ENCODE results near the gene NTN4.

The NTN4 gene

GRCh38 chr12:95637471-95638155 lies 153.0 kb downstream of the NTN4 start:
- TF ChIP-seq, protein P1, sequence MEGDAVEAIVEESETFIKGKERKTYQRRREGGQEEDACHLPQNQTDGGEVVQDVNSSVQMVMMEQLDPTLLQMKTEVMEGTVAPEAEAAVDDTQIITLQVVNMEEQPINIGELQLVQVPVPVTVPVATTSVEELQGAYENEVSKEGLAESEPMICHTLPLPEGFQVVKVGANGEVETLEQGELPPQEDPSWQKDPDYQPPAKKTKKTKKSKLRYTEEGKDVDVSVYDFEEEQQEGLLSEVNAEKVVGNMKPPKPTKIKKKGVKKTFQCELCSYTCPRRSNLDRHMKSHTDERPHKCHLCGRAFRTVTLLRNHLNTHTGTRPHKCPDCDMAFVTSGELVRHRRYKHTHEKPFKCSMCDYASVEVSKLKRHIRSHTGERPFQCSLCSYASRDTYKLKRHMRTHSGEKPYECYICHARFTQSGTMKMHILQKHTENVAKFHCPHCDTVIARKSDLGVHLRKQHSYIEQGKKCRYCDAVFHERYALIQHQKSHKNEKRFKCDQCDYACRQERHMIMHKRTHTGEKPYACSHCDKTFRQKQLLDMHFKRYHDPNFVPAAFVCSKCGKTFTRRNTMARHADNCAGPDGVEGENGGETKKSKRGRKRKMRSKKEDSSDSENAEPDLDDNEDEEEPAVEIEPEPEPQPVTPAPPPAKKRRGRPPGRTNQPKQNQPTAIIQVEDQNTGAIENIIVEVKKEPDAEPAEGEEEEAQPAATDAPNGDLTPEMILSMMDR (conservative IDR thresholded peaks at IDR 0.05): no peak
- no peak overlapping the region for H3K27ac ChIP-seq

DNA sequence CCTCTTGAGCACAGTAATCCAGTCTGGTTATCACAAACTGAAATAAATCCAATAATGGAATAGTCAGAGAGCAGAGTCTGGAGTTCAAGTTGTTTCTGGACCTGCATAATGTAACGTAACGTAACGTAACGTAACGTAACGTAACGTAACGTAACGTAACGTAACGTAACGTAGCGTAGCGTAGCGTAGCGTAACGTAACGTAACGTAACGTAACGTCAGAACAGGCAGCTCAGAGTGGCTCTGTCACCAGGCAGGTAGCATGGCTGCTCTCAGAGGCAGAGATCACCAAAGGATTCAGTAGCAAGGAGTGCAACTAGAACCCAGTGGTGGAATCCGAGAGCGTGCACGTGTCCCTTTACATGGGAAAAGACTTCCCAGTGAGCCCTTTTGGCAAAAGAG lies 153.6 kb downstream of the NTN4 start:
- no peak overlapping the region for H3K27ac ChIP-seq
- TF ChIP-seq, protein P1 (conservative IDR thresholded peaks at IDR 0.05): no peak

- TF ChIP-seq, protein P1 (conservative IDR thresholded peaks at IDR 0.05): no peak
- H3K27ac ChIP-seq: peak overlapping the region; percentile 84
Measured at GRCh38 chr12:95634622-95635621, 155.6 kb downstream of the NTN4 start.

DNA sequence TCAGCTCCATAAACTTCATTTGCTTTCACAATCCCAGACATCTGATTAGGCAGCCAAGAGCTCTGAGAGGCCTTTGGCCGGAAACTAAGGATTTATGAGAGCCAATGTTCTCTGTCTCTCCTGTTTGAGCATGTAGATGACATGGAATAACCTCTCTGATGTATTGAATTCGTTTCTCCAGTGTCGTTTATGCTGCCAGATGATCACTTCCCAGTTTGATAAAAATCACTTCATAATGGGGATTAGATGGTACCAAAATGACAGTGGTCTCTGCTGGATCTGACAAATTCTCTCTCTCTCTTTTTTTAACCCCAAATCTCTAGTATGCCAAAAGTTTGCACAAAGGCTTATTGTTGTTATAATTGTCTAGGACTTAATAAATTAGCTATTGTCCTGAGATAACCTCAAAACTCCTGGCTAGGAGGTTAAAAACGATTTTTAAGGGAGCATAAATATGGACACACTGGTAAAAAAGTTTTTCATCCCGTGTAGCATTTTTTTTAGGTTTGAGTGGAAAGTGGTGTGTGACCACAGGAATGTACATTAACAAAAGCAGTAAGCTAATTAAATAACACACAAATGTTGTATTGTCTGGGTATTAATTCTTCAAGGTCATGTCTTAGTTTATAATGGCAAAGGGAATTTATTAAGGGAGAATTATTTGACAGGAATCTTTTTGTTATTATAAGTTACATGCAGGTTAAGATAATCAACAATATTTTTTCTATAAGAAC lies 156.7 kb downstream of the NTN4 start:
- TF ChIP-seq, protein P1 (conservative IDR thresholded peaks at IDR 0.05): no peak
- H3K27ac ChIP-seq: peak overlapping the region; percentile 84

DNA sequence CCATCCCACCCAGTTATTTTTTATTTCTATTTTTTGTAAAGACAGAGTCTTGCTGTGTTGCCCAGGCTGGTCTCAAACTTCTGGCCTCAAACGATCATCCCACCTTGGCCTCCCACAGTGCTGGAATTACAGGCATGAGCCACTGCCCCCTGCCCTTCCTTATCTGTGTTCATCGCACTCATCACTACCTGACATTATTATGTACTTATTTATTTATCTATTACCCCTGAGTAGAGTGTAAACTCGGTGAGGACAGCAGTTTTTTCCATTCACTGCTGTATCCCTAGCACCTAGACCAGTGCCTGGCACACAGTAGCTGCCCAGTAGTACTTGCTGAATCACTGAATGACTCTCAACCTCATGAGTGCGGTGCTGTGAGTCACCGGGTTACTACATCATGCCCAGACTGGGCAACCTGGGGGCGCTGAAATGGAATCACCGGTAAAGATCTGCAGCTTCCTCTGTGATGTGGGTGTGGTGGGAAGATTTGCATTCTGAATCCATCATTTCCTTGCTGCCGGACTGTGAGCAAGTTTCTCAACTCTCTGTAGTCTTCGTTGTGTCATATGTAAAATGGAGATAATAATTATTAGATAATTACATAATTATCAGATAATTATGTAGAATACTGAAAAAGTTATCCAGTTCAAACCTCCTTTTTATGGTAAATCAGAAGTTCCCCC lies 157.4 kb downstream of the NTN4 start:
- TF ChIP-seq, protein P1 (conservative IDR thresholded peaks at IDR 0.05): no peak
- H3K27ac ChIP-seq: peak overlapping the region; percentile 84

GRCh38 chr12:95630496-95630895 lies 160.1 kb downstream of the NTN4 start:
- no peak overlapping the region for H3K27ac ChIP-seq
- TF ChIP-seq, protein P1 (conservative IDR thresholded peaks at IDR 0.05): no peak
